HepG2 (cell line): ENCODE measurements around the gene WDR13. TPM values are rescaled to one million over a fixed set of nuclear protein-coding genes. Genes with fewer than 3 reads are reported as not detected.

ENCODE experiments used
- FOXK1 ChIP-seq: sonication (generic); formaldehyde crosslinking; IDR thresholded peaks from 2 replicates; pipeline ENCODE4 v1.4.0; 2020; ENCODE audit warnings: low read depth, missing genetic modification reagents, borderline replicate concordance
- FOXM1 ChIP-seq: sonication (generic); formaldehyde crosslinking; IDR thresholded peaks from 2 replicates; pipeline ENCODE4 v1.5.0; 2020; ENCODE audit warnings: missing genetic modification reagents
- GABPB1 ChIP-seq: IDR thresholded peaks from 2 replicates; pipeline ENCODE4 v1.6.1; 2016; ENCODE audit warnings: mild to moderate bottlenecking, missing genetic modification reagents, moderate library complexity, missing compliant biosample characterization
- HES4 ChIP-seq: sonication (generic); formaldehyde crosslinking; IDR thresholded peaks from 2 replicates; pipeline ENCODE4 v1.9.0; 2021; ENCODE audit warnings: mild to moderate bottlenecking, missing genetic modification reagents, borderline replicate concordance
- HNF1B ChIP-seq: sonication (generic); formaldehyde crosslinking; IDR thresholded peaks from 2 replicates; pipeline ENCODE4 v1.5.1; 2020; ENCODE audit warnings: mild to moderate bottlenecking, moderate library complexity, missing genetic modification reagents
- HOXA7 ChIP-seq: sonication (generic); formaldehyde crosslinking; IDR thresholded peaks from 2 replicates; pipeline ENCODE4 v1.8.1; 2022; ENCODE audit warnings: mild to moderate bottlenecking, missing genetic modification reagents, moderate library complexity
- KDM5A ChIP-seq: fragments of 200-600 bp; sonication (generic); IDR thresholded peaks from 2 replicates; pipeline ENCODE4 v1.7.0; 2018; ENCODE audit warnings: antibody characterized with exemption, mild to moderate bottlenecking, low read length, borderline replicate concordance
- NR2F2 ChIP-seq: IDR thresholded peaks from 2 replicates; pipeline ENCODE4 v1.6.1; 2012; ENCODE audit warnings: low read depth, inconsistent platforms, borderline replicate concordance
- PRMT3 ChIP-seq: sonication (generic); formaldehyde crosslinking; IDR thresholded peaks from 2 replicates; pipeline ENCODE4 v1.8.1; 2022; ENCODE audit warnings: low read depth, mild to moderate bottlenecking, moderate library complexity, missing genetic modification reagents, borderline replicate concordance
- SRSF1 ChIP-seq: fragments of 200-400 bp; formaldehyde crosslinking; optimal IDR thresholded peaks from 2 replicates; pipeline ENCODE3; 2017; ENCODE audit warnings: mild to moderate bottlenecking, low read depth, low read length, moderate library complexity
- ZHX2 ChIP-seq, 2 experiments: sonication (generic) in 1 of 2; formaldehyde crosslinking in 1 of 2; IDR thresholded peaks; 2 replicates each; pipeline versions ENCODE4 v1.6.1 to v1.9.0; 2014 to 2022; ENCODE audit warnings: antibody characterized with exemption in 1 of 2, borderline replicate concordance in 1 of 2, inconsistent platforms in 1 of 2, low read depth in 1 of 2, missing genetic modification reagents in 1 of 2
- ZNF317 ChIP-seq: sonication (generic); formaldehyde crosslinking; IDR thresholded peaks from 2 replicates; pipeline ENCODE4 v1.5.0; 2020; ENCODE audit warnings: mild to moderate bottlenecking, missing genetic modification reagents
- ZNF367 ChIP-seq: sonication (generic); formaldehyde crosslinking; IDR thresholded peaks from 2 replicates; pipeline ENCODE4 v1.4.0; 2020; ENCODE audit warnings: missing genetic modification reagents, borderline replicate concordance
- ZNF501 ChIP-seq: sonication (generic); formaldehyde crosslinking; IDR thresholded peaks from 2 replicates; pipeline ENCODE4 v1.5.1; 2020; ENCODE audit warnings: mild to moderate bottlenecking, moderate library complexity, missing genetic modification reagents
- ZNF784 ChIP-seq: sonication (generic); formaldehyde crosslinking; IDR thresholded peaks from 2 replicates; pipeline ENCODE4 v1.5.1; 2020; ENCODE audit warnings: missing genetic modification reagents, mild to moderate bottlenecking, borderline replicate concordance
- ZNF83 ChIP-seq: sonication (generic); formaldehyde crosslinking; IDR thresholded peaks from 2 replicates; pipeline ENCODE4 v1.4.0; 2020; ENCODE audit warnings: missing genetic modification reagents, mild to moderate bottlenecking, borderline replicate concordance
- ZSCAN5A ChIP-seq: sonication (generic); formaldehyde crosslinking; IDR thresholded peaks from 2 replicates; pipeline ENCODE4 v1.8.0; 2022; ENCODE audit warnings: mild to moderate bottlenecking, missing genetic modification reagents, borderline replicate concordance
- polyA plus RNA-seq, 8 experiments: library from polyadenylated mRNA; depleted of rRNA in 3 of 8; stranded (reverse) in 7 of 8; unstranded in 1 of 8; fragments of >200 nt; fragmentation: Illumina TruSeq in 4 of 8; extraction: Trizol in 4 of 8; gene quantifications; 2 replicates each; pipeline versions ENCODE4 v1.2.1 to v1.2.3, GENCODE V29; 2011 to 2016; ENCODE audit warnings: low read depth in 4 of 8, missing spikeins in 1 of 8, mixed read lengths in 1 of 8; ENCODE audit not compliant: insufficient read depth in 1 of 8
- total RNA-seq, 5 experiments: library from RNA; depleted of rRNA; stranded (reverse); fragments of >200 nt; fragmentation: Illumina TruSeq; extraction: Trizol; gene quantifications; 2 replicates each; pipeline ENCODE4 v1.2.3, GENCODE V29; 2016; ENCODE audit warnings: low read depth in 1 of 5

WDR13 gene
- total and polyA plus RNA-seq, 2 of the 13 experiments (the other 11 are each of a cell fraction or from before 2014, with no cell fraction given): 28.7 to 37.1 TPM

- TF ChIP-seq SRSF1 (no peak), ZNF501 (CRISPR knock-in tag) (peak; percentile 54; the same call in 1 of the 2 replicates), FOXM1 (CRISPR knock-in tag) (no peak), ZHX2 (IDR thresholded peaks at IDR 0.05; ENCODE audit: low read depth) (peak; percentile 49), ZHX2 (CRISPR knock-in tag; IDR thresholded peaks at IDR 0.05; ENCODE audit: borderline replicate concordance) (no peak), ZNF367 (CRISPR knock-in tag) (no peak), ZNF83 (CRISPR knock-in tag) (no peak), KDM5A (peak; percentile 62; the same call in 1 of the 2 replicates), ZNF317 (CRISPR knock-in tag) (peak; percentile 71), GABPB1 (CRISPR knock-in tag) (peak; percentile 93), NR2F2 (no peak), HNF1B (CRISPR knock-in tag) (peak; percentile 78), PRMT3 (no peak), HOXA7 (CRISPR knock-in tag) (no peak), FOXK1 (CRISPR knock-in tag) (peak; percentile 76; the same call in 1 of the 2 replicates), HES4 (CRISPR knock-in tag) (no peak), ZNF784 (CRISPR knock-in tag) (no peak), ZSCAN5A (no peak)
These were observed 22.7 kb upstream of the WDR13 start, which contains the start of gene RBM3 (continued) for GRCh38 chrX:48574270-48575266.
